ENCODE results near the gene AK5. TPM values are rescaled to one million over a fixed set of nuclear protein-coding genes. Genes with fewer than 3 reads are reported as not detected.

AK5 gene, protein sequence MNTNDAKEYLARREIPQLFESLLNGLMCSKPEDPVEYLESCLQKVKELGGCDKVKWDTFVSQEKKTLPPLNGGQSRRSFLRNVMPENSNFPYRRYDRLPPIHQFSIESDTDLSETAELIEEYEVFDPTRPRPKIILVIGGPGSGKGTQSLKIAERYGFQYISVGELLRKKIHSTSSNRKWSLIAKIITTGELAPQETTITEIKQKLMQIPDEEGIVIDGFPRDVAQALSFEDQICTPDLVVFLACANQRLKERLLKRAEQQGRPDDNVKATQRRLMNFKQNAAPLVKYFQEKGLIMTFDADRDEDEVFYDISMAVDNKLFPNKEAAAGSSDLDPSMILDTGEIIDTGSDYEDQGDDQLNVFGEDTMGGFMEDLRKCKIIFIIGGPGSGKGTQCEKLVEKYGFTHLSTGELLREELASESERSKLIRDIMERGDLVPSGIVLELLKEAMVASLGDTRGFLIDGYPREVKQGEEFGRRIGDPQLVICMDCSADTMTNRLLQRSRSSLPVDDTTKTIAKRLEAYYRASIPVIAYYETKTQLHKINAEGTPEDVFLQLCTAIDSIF
- total RNA-seq (under 1 TPM in 5 of 6 donors, not detected in 1; 0.15 to 0.59 (median 0.28) TPM), polyA plus RNA-seq (under 1 TPM; 0.11 to 0.87 TPM)

DNA sequence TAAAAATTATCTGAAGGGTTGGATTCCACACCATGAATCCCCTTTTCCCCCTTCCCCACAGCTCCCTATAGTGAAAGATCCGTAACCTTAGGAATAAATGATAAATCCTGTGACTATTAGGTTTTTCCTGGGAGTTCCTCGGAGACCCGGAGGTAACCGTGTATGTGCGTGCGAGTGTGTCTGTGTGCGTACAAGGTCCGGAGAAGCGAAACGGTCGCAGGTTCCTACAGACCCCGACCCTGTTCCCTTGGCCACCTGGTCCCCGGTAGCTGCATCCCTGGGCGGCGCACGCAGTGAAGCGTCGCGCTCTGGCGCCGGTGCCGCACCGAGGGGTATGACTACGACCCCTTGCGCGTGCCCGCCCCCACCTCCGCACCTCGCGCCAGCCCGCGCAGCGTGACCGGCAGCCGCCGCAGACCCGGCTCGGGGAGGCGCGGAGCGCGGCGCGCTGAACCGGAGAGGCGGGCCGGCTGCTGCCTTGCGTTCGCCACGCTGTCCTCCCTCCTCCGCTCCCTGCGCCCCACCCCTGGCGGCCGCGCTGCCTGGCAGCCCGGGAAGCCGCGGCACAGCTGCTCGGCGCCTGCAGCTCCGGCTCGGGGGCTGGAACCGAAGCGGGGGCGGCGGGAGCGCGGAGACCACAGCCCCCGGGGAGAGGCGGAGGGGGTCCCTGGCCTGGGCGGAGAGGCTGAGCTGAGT, at the start of gene AK5:
Gene AK5 (plus strand): TSS at position 529 of the 696 bp plus-strand sequence. CDS start 295 bp downstream, outside the sequence.
- Histone ChIP-seq H3K27me3 (peaks cover 0 to 33% (median 12%) of the 10 kb centered on the region in 4 donors), H3K4me3 (peak within 1 kb of the TSS; percentile 23 to 60 (median 40)), H3K9me3 (no peaks in the 10 kb centered on the region), H3K27ac (no peak within 1 kb of the TSS), H3K36me3 (no peaks in the 10 kb centered on the region), H3K4me1 (peaks cover 0 to 7% (median 6%) of the 10 kb centered on the region in 3 donors)
- intact Hi-C loops (cut with DNase I), result no loop called here
- no peak for FAIRE-seq
- DNase-seq, result peak in 3 of 6 donors; percentile 14 to 76 (median 34)
- ATAC-seq, result peak; percentile 75 to 88 (median 84)
- WGBS, 2 donors, result 3% methylated on average over 51 to 71 of the region's 71 CpGs
- TF ChIP-seq, protein P1, sequence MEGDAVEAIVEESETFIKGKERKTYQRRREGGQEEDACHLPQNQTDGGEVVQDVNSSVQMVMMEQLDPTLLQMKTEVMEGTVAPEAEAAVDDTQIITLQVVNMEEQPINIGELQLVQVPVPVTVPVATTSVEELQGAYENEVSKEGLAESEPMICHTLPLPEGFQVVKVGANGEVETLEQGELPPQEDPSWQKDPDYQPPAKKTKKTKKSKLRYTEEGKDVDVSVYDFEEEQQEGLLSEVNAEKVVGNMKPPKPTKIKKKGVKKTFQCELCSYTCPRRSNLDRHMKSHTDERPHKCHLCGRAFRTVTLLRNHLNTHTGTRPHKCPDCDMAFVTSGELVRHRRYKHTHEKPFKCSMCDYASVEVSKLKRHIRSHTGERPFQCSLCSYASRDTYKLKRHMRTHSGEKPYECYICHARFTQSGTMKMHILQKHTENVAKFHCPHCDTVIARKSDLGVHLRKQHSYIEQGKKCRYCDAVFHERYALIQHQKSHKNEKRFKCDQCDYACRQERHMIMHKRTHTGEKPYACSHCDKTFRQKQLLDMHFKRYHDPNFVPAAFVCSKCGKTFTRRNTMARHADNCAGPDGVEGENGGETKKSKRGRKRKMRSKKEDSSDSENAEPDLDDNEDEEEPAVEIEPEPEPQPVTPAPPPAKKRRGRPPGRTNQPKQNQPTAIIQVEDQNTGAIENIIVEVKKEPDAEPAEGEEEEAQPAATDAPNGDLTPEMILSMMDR (IDR thresholded peaks at IDR 0.05), result no peak

DNA sequence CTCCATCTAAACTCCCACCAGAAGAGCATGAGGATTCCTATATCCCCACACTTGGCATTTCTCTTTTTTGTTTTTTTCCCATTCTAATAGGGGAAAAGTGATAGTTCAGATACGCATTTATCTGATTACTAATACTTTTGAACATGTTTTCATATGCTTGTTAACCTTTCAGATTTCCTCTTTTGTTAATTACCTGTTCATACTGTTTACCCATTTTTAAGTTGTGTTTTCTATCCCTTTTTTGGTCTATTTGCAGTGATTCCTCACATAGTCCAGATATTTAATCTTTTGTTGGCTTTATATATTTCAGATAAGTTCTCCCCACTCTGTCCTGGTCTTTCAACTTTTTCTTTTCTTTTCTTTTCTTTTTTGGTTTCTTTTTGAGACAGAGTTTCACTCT, 49.0 kb upstream of the AK5 start:
- no peaks in the 10 kb centered on the region for H3K27me3 ChIP-seq
- WGBS, 2 donors, result 82 to 85% methylated on average over 1 of the region's 1 CpG
- no peak for FAIRE-seq
- TF ChIP-seq, protein P1 (IDR thresholded peaks at IDR 0.05), result no peak
- DNase-seq, result no peak
- H3K27ac ChIP-seq, result no peak overlapping the region
- no peak for ATAC-seq
- intact Hi-C loops (cut with DNase I), result no loop called here
- no peaks in the 10 kb centered on the region for H3K36me3 ChIP-seq
- no peak overlapping the region for H3K4me3 ChIP-seq
- peaks cover 0 to 5% (median 0%) of the 10 kb centered on the region in 3 donors for H3K4me1 ChIP-seq
- H3K9me3 ChIP-seq, result no peaks in the 10 kb centered on the region

DNA sequence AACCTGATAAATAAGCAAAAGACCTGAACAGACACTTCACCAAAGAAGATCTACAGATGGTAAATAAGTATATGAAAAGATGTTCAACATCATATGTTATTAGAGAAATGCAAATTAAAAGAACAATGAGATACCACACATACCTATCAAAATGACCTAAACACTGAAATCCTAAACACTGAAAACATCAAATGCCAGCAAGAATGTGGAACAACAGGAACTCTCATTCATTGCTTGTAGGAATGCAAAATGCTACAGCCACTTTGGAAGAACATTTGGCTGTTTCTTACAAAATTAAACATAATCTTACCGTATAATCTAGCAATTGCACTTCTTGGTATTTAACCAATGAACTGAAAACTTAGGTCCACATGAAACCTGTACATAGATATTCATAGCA, 47.7 kb upstream of the AK5 start:
- ATAC-seq (no peak), DNase-seq (no peak), FAIRE-seq (no peak)
- Histone ChIP-seq H3K4me3 (no peak overlapping the region), H3K36me3 (no peaks in the 10 kb centered on the region), H3K27me3 (no peaks in the 10 kb centered on the region), H3K27ac (no peak overlapping the region), H3K9me3 (no peaks in the 10 kb centered on the region), H3K4me1 (peaks cover 0 to 5% (median 0%) of the 10 kb centered on the region in 3 donors)
- TF ChIP-seq, protein P1 (IDR thresholded peaks at IDR 0.05), result no peak
- intact Hi-C loops (cut with DNase I), result no loop called here
- 68 to 73% methylated on average over 1 of the region's 1 CpG for WGBS, 2 donors

DNA sequence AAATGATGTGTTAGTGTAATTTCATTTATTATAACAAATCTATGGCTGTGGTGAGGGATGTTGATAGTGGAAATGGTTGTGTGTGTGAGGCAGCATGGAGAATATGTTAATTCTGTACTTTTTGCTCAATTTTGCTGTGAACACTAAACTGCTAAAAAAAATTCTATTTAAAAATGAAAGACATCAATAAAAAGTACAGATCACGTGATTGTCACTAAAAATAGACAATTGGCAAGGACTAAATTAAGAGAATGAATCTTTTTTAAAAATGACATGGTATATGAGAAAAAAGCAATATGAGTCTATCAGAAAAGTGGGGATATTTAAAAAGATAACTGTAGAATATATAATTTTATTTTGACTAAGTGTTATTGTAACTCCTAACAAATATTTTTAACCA, 46.9 kb upstream of the AK5 start:
- Histone ChIP-seq H3K27ac (no peak overlapping the region), H3K4me1 (peaks cover 0 to 5% (median 0%) of the 10 kb centered on the region in 3 donors), H3K4me3 (no peak overlapping the region), H3K27me3 (no peaks in the 10 kb centered on the region), H3K9me3 (no peaks in the 10 kb centered on the region), H3K36me3 (no peaks in the 10 kb centered on the region)
- ATAC-seq (no peak), DNase-seq (no peak), FAIRE-seq (no peak)
- WGBS, 2 donors, result 23 to 44% methylated on average over 1 of the region's 1 CpG
- TF ChIP-seq, protein P1 (IDR thresholded peaks at IDR 0.05), result no peak
- intact Hi-C loops (cut with DNase I), result no loop called here

Measured in pancreas (tissue), 10 donors.